Stimulated activated CD8-positive, alpha-beta memory T cell treated with anti-CD3 and anti-CD28 coated beads, Interleukin-7, amount 100 ng/mL, for 48 hours (primary cell): ENCODE measurements around the gene TRPM2.
"Not testable (repeated sequence)": the region's sequence is repeated elsewhere in the genome, so short reads cannot be mapped to it uniquely, and the experiment has no call there.

Experiments used
- DNase-seq, 2 donors: peaks; one replicate each; pipeline ENCODE4 v3.0.0-alpha.2; 2020; ENCODE audit warnings: low read depth in 1 of 2; ENCODE audit errors: extremely low read depth in 1 of 2

Gene TRPM2

GRCh38 chr21:44391345-44392091, 38.1 kb downstream of the TRPM2 start:
- no peak for DNase-seq

DNA sequence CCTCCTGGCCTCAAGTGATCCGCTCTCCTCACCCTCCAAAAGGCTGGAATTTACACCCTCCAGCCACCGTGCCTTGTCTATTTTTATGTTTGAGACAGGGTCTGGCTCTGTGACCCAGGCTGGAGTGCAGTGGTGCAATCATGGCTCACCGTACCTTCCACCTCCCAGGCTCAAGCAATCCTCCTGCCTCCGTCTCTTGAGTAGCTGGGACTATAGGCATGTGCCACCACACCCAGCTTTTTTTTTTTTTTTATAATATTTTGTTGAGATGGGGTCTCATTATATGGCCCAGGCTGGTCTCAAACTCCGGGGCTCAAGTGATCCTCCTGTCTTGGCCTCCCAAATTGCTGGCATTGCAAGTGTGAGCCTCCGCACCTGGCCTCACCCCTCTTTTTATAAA, 38.8 kb downstream of the TRPM2 start:
- DNase-seq, result no peak

- no peak for DNase-seq
Observed at GRCh38 chr21:44392916-44393315, 39.5 kb downstream of the TRPM2 start.

DNA sequence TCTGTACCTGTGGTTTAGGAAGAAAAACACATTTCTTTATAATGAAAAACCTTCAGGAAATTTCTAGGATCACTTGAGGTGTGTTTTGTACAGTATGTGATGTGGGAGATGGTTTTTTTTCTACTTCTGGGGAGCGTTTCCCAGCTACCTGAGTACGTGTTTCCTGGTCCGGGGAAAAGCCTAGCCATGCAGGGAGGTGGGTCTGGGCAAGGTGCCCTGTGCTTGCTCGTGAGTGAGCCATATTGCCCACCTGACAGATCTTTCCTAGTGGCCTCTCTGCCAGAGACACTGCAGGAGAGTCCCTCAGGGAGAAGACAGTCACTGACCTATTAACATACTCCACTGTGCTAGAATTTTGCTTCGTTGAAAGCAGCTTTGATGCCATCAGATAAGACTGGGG, 41.3 kb downstream of the TRPM2 start:
- DNase-seq, result no peak

GRCh38 chr21:44395260-44395659, 41.8 kb downstream of the TRPM2 start:
- DNase-seq, result no peak

DNA sequence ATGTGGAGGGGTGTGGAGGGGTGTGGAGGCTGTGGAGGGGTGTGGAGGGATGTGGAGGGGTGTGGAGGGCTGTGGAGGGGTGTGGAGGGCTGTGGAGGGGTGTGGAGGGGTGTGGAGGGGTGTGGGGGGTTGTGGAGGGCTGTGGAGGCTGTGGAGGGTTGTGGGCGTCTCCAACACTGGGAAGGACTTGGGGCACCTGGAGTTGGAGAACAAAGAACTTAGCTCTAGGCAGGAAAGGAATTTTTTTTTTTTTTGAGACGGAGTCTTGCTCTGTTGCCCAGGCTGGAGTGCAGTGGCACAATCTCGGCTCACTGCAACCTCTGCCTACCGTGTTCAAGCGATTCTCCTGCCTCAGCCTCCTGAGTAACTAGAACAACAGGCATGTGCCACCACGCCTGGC, 43.4 kb downstream of the TRPM2 start:
- not testable (repeated sequence) for DNase-seq

DNA sequence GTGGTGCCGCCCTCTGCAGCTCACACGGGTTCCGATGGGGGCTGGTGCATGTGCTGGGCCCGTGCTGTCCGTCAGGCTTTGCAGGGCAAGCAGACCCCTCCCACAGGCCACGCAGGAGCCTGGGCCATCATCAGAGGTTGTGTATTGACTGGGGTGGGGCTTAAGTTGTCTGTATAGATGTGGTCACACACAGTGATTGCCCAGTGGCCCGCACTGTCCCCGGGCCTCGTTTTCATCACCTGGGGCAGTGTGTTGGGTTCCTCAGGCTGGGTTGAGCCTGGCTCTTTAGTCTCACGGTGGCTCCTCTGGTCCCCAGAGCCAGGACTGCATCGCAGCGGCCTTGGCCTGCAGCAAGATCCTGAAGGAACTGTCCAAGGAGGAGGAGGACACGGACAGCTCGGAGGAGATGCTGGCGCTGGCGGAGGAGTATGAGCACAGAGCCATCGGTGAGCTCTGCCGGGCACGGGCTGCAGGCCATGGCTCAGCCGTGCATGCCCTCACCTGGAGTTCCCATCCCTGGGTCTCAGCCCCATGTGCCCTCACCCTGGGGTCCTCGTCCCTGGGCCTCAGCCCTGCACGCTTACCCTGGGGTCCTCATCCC, 44.1 kb downstream of the TRPM2 start:
- no peak for DNase-seq

DNA sequence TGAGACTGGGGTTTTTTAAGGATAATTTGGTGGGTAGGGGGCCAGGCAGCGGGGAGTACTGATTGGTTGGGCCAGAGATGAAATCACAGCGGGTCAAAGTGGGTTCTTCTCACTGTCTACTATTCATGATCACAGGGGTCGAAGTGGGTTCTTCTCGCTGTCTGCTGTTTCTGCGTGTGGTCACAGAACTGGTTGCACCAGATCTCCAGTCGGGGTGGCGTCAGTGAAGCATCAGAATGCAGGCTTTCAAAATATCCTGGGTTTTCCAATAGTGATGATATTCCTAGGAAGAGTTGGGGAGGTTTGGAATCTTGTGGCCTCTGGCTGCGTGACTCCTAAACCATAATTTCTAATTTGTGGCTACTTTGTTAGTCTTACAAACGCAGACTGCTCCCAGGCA, 45.1 kb downstream of the TRPM2 start:
- no peak for DNase-seq

DNA sequence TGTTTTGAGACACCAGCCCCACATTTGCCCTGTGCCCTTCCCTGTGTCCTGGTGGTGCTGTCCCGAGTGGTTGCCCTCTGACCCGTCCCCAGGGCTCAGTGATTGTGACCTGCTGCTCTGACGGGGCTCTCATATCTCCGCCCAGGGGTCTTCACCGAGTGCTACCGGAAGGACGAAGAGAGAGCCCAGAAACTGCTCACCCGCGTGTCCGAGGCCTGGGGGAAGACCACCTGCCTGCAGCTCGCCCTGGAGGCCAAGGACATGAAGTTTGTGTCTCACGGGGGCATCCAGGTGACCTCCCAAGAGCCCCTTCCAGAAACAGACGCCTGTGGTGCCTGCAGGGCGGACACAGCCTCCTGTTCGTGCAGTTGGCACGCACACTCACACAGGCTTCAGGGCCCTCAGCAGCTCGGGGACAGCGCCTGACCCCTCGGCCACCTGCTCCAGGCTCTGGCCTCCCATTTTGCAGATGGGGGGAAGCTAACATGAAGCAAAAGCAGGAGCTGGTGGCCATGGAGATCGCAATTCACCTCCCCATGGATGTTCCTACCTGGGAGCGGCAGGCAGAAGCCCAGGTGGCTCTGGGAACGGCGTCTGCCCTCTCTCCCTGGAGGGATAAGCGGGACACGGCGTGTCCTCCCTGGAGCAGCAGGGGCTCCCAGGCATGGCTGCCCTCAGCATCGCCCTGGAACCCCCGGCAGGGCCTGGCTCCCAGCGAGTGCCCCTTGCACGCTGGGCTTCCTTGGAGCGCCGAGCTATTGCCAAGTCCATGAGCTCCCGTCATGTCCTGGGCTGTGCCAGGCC, 45.9 kb downstream of the TRPM2 start:
- DNase-seq, result no peak

DNA sequence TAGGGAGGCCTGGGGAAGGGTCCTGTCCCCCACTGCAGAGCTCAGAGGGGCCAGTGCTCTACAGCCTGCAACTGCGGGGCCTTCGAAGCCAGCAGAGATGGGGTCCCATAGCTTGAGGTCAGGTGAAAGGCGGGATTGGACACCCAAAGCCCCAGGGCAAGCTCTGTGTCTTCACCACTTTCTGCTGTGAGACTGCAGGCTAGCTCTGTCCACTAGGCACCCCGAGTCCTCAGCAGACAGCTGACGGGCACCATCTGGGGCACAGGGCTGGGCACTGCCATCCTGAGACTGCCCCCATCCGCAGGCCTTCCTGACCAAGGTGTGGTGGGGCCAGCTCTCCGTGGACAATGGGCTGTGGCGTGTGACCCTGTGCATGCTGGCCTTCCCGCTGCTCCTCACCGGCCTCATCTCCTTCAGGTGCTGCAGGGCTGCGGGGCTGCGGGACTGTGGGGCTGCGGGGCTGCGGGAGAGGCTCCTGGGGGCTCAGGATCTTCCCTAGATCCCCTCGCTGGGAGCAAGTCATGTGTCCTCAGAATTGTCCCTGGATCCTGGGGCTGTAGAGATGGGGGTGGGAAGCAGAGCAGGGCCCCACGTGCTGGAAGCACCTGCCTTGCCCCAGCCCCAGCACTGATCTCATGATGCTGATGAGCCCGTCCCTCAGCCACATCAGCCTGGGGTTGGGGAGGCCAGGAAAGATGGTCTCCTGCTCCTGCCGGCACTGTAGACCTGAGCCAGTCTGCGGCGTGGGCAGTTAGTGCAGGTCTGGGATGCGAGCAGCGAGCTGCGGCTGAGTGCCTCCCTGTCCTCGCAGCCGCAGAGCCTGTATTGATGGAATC, 46.8 kb downstream of the TRPM2 start:
- no peak for DNase-seq

- no peak for DNase-seq
Observed at GRCh38 chr21:44400791-44401385, 47.5 kb downstream of the TRPM2 start.

- DNase-seq, result no peak
Observed at GRCh38 chr21:44401386-44402160, 48.2 kb downstream of the TRPM2 start.

GRCh38 chr21:44402323-44403105, 49.1 kb downstream of the TRPM2 start:
- DNase-seq, result no peak

- DNase-seq, result no peak
Observed at GRCh38 chr21:44403106-44404020, 49.9 kb downstream of the TRPM2 start.

GRCh38 chr21:44404482-44404881, 51.1 kb downstream of the TRPM2 start:
- DNase-seq, result not testable (repeated sequence)

- no peak for DNase-seq
Observed at GRCh38 chr21:44405091-44405947, 51.9 kb downstream of the TRPM2 start.
